IPS DF 4.7 (cell line): ENCODE data around the gene TCF19.
"Not testable (repeated sequence)": the region's sequence is repeated elsewhere in the genome, so short reads cannot be mapped to it uniquely, and the experiment has no call there.

Experiments used
- DNase-seq: peaks from one replicate; pipeline ENCODE4 v3.0.0-alpha.2; 2013; ENCODE audit warnings: low spot score; ENCODE audit errors: extremely low read depth

TCF19 gene

DNA sequence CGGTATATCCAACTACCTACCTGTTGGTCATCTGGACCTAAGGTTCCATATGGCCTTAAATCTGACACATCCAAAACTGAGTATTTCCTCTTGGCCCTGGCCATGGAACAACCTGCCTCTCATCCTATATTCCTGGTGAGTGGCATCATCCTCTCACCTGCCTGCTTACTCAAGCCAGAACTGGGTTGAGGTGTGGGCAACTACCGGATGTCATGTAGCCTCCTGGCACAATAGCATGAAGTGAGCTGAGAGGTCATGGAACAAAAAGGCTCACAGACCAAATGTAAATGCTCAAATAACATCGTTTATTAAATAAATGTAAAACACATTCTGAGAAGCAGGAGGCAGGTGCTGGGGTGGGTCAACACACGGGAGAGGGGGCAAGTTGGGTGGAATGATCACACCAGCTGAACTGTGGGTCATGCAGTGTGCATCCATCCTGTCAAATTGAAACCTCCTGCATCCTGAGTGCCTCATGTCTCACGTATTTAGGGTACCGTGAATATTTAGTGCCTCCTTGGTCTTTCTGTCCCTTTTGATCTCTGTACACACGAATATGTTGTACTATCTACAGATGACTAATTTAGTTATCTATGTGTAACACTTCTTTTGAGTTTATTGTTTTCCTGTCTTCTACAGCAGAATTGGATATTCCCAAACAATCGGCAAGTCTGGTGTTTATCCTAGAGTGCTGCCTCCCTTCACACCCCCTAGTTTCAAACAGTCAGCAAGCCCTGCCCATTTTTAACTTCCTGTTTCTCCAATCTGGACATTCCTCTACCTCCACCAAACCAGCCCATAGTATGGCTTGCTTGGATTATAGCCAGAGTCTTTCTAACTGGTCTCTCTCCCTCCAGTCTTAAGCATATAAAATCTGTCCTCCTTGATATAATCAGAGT lies 20.0 kb downstream of the TCF19 start:
- no peak for DNase-seq

DNA sequence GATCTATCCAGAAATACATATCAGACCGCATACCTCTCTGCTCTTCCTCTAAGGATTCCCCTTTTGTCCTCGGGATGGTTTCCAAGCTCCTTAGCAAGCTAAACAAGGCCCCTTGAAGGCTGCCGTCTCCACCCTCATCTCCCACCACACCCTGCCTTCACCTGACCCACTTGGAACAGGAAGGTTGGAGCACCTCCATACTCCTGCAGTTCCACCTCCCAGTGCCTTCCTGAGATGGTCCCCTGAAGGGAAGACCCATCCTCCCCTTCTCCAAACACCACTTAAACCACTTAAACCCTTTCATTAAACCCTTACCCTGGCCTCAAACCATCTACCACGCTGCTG lies 20.6 kb downstream of the TCF19 start:
- no peak for DNase-seq

GRCh38 chr6:31179896-31180295 lies 21.5 kb downstream of the TCF19 start:
- no peak for DNase-seq

GRCh38 chr6:31180500-31180899 lies 22.1 kb downstream of the TCF19 start:
- no peak for DNase-seq

DNA sequence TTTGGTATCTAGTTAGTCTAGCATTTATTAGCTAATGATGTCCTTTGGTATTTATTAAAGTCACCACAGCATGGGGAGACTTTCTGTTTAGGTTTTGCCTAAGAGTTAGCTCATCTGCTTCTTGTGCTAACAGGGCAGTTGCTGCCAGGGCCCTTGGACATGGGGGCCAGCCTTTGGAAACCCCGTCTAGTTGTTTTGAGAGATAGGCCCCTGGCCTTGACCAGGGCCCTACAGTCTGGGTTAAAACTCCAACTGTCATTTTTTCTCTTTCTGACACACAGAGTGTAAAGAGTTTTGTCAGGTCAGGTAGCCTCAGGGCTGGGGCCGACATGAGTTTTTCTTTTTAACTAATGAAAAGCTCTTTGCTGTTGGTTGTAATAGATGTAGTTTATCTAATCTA lies 24.9 kb downstream of the TCF19 start:
- DNase-seq, result not testable (repeated sequence)

DNA sequence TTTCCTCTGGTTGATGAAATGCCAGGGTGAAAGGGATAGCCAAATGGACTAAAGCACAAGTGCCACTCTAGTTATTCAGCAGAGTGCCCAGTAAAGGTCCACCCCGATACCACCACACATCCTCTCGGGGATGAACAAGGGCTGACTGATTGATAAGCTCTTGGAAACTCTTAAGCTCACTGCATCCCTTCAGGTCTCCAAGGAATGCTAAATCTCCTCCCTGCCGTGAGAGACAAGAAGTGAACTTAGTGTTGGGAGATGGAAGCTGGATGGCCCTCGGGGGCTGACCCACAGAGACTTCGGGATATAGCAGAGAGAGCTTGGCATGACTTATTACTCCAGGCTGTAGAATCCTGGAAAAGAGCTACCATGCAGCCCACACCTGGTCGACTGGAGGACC lies 25.5 kb downstream of the TCF19 start:
- DNase-seq, result not testable (repeated sequence)

GRCh38 chr6:31185695-31186051 lies 27.3 kb downstream of the TCF19 start:
- DNase-seq, result not testable (repeated sequence)

DNA sequence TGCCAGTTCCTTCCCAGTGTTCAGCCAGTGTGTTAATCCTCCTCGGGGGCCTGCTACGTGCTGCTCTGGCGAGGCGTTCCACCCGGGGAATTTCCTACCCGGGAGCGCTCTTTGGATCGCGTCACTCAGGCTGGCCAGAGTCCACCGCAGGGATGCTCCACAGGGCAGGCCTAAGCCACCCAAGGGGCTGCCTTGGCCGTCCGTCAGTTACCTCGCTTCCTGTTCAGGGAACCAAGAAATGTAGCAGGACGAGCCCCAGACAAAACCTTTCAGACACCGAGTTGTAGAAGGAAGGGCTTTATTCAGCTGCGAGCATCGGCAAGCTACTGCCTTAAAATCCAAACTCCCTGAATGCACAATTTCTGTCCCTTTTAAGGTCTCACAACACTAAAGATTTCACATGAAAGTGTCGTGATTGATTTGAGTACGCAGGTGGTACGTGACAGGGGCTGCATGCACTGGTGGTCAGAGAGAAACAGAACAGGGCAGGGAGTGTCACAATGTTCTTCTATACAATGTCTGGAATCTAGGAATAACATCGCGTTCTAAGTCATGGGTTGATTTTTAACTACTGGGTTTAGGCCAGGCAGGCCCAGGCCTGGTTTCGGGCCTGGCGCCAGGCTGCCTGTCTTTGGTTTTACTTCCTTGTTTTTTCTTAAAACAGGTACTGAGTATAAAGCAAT lies 27.8 kb downstream of the TCF19 start:
- no peak for DNase-seq

- no peak for DNase-seq
Measured at GRCh38 chr6:31187780-31188194, 29.4 kb downstream of the TCF19 start.

DNA sequence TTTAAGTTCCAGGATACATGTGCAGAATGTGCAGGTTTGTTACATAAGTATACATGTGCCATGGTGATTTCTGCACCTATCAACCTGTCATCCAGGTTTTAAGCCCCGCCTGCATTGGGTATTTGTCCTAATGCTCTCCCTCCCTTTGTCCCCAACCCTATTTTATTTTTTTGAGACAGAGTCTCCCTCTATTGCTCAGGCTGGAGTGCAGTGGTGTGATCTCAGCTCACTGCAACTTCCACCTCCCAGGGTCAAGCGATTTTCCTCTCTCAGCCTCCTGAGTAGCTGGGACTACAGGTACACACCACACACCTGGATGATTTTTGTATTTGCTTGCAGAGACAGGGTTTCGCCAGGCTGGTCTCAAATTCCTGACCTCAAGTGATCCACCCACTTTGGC lies 30.8 kb downstream of the TCF19 start:
- DNase-seq, result not testable (repeated sequence)

- no peak for DNase-seq
Measured at GRCh38 chr6:31190488-31190887, 32.1 kb downstream of the TCF19 start.

DNA sequence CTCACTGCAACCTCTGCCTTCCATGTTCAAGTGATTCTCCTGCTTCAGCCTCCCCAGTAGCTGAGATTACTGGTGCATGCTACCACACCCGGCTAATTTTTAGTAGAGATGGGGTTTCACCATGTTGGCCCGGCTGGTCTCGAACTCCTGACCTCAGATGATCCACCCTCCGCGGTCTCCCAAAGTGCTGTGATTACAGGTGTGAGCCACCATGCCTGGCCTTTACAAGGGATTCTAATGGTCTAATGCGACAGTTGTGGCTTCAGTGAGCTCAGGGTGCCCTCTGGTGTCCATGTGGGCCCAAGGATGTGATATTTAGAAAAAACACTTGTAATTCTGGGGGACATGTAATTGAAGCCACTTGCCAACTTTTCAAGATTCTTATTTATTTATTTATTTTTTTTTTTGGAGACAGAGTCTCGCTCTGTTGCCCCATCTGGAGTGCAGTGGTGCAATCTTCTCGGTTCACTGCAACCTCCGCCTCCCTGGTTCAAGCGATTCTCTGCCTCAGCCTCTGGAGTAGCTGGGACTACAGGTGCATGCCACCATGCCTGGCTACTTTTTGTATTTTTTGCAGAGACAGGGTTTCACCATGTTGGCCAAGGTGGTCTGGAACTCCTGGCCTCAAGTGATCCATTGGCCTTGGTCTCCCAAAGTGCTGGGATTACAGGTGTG lies 34.2 kb downstream of the TCF19 start:
- DNase-seq, result not testable (repeated sequence)

GRCh38 chr6:31193206-31193605 lies 34.8 kb downstream of the TCF19 start:
- no peak for DNase-seq

GRCh38 chr6:31194061-31194834 lies 35.9 kb downstream of the TCF19 start:
- no peak for DNase-seq

DNA sequence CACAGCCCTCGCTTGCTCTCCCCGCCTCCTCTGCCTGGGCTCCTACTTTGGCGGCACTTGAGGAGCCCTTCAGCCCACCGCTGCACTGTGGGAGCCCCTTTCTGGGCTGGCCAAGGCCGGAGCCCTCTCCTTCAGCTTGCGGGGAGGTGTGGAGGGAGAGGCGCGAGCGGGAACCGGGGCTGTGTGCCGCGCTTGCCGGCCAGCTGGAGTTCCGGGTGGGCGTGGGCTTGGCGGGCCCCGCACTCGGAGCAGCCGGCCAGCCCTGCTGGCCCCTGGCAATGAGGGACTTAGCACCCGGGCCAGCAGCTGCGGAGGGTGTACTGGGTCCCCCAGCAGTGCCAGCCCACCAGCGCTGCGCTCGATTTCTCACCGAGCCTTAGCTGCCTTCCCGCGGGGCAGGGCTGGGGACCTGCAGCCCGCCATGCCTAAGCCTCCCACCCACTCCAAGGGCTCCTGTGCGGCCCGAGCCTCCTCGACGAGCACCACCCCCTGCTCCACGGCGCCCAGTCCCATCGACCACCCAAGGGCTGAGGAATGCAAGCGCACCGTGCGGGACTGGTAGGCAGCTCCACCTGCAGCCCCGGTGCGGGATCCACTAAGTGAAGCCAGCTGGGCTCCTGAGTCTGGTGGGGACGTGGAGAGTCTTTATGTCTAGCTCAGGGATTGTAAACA lies 37.1 kb downstream of the TCF19 start:
- not testable (repeated sequence) for DNase-seq

DNA sequence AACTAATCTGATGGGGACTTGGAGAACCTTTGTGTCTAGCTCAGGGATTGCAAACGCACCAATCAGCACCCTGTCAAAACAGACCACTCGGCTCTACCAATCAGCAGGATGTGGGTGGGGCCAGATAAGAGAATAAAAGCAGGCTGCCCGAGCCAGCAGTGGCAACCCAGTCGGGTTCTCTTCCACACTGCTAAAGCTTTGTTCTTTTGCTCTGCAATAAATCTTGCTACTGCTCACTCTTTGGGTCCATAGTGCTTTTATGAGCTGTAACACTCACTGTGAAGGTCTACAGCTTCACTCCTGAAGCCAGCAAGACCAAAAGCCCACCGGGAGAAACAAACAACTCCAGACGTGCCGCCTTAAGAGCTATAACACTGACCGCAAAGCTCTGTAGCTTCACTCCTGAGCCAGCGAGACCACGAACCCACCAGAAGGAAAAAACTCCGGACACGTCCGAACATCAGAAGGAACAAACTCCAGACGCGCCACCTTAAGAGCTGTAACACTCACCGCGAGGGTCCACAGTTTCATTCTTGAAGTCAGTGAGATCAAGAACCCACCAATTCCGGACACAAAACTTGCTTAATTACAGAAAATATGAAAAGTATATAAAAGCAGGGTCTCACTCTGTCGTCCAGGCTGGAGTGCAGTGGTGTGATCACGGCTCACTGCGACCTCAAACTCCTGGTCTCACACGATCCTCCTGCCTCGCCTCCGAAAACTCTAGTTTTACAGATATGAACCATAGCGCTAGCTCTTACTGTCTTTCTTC lies 38.0 kb downstream of the TCF19 start:
- DNase-seq, result not testable (repeated sequence)

- DNase-seq, result no peak
Measured at GRCh38 chr6:31197559-31198305, 39.3 kb downstream of the TCF19 start.

DNA sequence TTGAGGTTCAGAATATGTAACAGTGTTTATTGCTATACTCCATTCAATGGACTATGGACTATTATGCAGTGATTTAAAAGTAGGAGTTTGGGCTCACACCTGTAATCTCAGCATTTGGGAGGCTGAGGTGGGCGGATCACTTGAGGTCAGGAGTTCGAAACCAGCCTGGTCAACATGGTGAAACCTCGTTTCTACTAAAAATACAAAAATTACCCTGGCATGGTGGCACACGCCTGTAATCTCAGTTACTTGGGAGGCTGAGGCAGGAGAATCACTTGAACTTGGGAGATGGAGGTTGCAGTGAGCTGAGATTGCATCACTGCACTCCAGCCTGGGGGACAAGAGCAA lies 40.7 kb downstream of the TCF19 start:
- not testable (repeated sequence) for DNase-seq
